Transverse colon (tissue), 4 donors: ENCODE data around the gene UPB1. TPM values are rescaled to one million over a fixed set of nuclear protein-coding genes. Genes with fewer than 3 reads are reported as not detected.

ENCODE experiments used
- DNase-seq: peaks from one replicate; pipeline ENCODE4 v3.0.0-alpha.2; 2019
- H3K27ac ChIP-seq, 4 donors: fragments of 200-600 bp; sonication (generic); 2 replicates each; pipeline ENCODE4 v1.5.1; 2016 to 2018; ENCODE audit warnings: inconsistent platforms in 4 of 4
- H3K27me3 ChIP-seq: fragments of 200-600 bp; sonication (generic); 2 replicates; pipeline ENCODE4 v1.5.1; 2017; ENCODE audit warnings: inconsistent platforms
- H3K36me3 ChIP-seq, 4 donors: fragments of 200-600 bp; sonication (generic); 2 replicates each; pipeline ENCODE4 v1.5.1; 2017 to 2019; ENCODE audit warnings: inconsistent platforms in 4 of 4
- H3K4me1 ChIP-seq, 4 donors: fragments of 200-600 bp; sonication (generic); 2 replicates each; pipeline ENCODE4 v1.5.1; 2017 to 2020; ENCODE audit warnings: inconsistent platforms in 4 of 4
- H3K4me3 ChIP-seq, 4 donors: fragments of 200-600 bp; sonication (generic); 1 replicate in 1 of 4; 2 replicates in 3 of 4; pipeline versions ENCODE4 v1.5.1 to v1.6.1; 2017 to 2019; ENCODE audit warnings: inconsistent platforms in 4 of 4
- H3K9me3 ChIP-seq, 2 donors: fragments of 200-600 bp; sonication (generic); 2 replicates each; pipeline ENCODE4 v1.5.1; 2017 to 2019; ENCODE audit warnings: inconsistent platforms in 2 of 2
- EP300 ChIP-seq: sonication (generic); formaldehyde crosslinking; IDR thresholded peaks from one replicate; pipeline ENCODE4 v1.6.1; 2017; ENCODE audit warnings: antibody characterized with exemption, low read depth
- POLR2A ChIP-seq: fragments of 450-650 bp; IDR thresholded peaks from one replicate; pipeline ENCODE4 v1.6.1; 2016; ENCODE audit warnings: antibody characterized with exemption, mild to moderate bottlenecking, moderate library complexity
- POLR2AphosphoS5 ChIP-seq, 3 donors: sonication (generic); formaldehyde crosslinking; IDR thresholded peaks; one replicate each; pipeline ENCODE4 v1.6.1; 2016; ENCODE audit warnings: antibody characterized with exemption in 3 of 3
- WGBS, 2 donors: methylation state at CpG; one replicate each; pipeline ENCODE4 v1.1.5; 2018; ENCODE audit warnings: low coverage in 1 of 2; 5-methylcytosine and 5-hydroxymethylcytosine counted together
- in situ Hi-C, 4 donors: fragments of 200-750 bp; cut with MboI; loops; one replicate each; pipeline versions ENCODE4 v1.15.0 to v1.15.1; 2017; ENCODE audit warnings: low sequenced_read_pairs in 3 of 4, low pct_ligation_motif_present in 1 of 4, low pct_unique_long_range_greater_than_20kb in 1 of 4
- intact Hi-C: fragments of 100-400 bp; cut with DNase I; formaldehyde crosslinking; loops from one replicate; pipeline ENCODE4 v1.15.1; 2023; ENCODE audit warnings: low total_unique reads
- total RNA-seq, 4 donors: library from RNA; depleted of rRNA; stranded (reverse); fragments of >200 nt; gene quantifications; one replicate each; pipeline ENCODE4 v1.1.0, GENCODE V29; 2016
- TF ChIP-seq, protein P1 (sequence below), 5 experiments: fragments of 200-600 bp in 3 of 5; fragments of 450-650 bp in 2 of 5; sonication (generic) in 3 of 5; IDR thresholded peaks; 1 replicate in 2 of 5; 2 replicates in 3 of 5; pipeline ENCODE4 v1.5.1; 2016 to 2017; ENCODE audit warnings: antibody characterized with exemption in 5 of 5, inconsistent platforms in 3 of 5, mild to moderate bottlenecking in 2 of 5, moderate library complexity in 1 of 5

The UPB1 gene
- total RNA-seq, 4 donors from 2014 or later = 0.32 TPM; not detected in 3

DNA sequence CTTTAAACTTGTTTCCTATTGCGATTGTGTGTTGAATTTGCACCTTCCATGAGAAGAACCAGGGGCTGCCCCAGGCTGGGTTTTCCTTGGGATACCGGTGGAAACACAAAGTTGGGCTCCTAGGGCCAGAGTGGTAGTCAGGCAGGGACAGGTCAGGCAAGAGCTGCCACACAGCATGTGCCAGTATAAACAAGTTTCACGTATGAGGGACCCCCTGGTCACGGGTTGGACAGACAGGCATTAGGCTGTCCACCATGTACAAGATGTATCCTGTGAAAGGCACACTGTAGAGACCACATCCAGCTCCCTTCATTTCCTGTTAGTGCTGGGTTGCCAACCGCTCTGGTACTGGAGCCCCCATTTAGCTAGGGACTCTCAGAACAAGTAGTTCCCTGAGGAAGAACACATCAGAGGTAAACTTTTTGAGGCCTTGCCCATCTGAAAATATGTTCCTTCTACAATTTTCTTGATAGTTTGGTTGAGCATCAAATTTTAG lies 8.8 kb downstream of the UPB1 start:
- TF ChIP-seq POLR2AphosphoS5 (IDR thresholded peaks at IDR 0.05) (no peak), POLR2A (no peak), EP300 (no peak)
- TF ChIP-seq, protein P1, sequence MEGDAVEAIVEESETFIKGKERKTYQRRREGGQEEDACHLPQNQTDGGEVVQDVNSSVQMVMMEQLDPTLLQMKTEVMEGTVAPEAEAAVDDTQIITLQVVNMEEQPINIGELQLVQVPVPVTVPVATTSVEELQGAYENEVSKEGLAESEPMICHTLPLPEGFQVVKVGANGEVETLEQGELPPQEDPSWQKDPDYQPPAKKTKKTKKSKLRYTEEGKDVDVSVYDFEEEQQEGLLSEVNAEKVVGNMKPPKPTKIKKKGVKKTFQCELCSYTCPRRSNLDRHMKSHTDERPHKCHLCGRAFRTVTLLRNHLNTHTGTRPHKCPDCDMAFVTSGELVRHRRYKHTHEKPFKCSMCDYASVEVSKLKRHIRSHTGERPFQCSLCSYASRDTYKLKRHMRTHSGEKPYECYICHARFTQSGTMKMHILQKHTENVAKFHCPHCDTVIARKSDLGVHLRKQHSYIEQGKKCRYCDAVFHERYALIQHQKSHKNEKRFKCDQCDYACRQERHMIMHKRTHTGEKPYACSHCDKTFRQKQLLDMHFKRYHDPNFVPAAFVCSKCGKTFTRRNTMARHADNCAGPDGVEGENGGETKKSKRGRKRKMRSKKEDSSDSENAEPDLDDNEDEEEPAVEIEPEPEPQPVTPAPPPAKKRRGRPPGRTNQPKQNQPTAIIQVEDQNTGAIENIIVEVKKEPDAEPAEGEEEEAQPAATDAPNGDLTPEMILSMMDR (IDR thresholded peaks at IDR 0.05) = no peak
- peaks cover 0 to 20% (median 14%) of the 10 kb centered on the region in 4 donors for H3K4me1 ChIP-seq
- intact Hi-C loops = loop anchor here (10.0 kb wide), 1 partner anchor 79 kb away; the partner anchor contains the start of gene ADORA2A
- 90 to 100% methylated on average over 2 to 5 of the region's 5 CpGs for WGBS, 2 donors
- no peaks in the 10 kb centered on the region for H3K9me3 ChIP-seq
- no peaks in the 10 kb centered on the region for H3K36me3 ChIP-seq
- no peak for DNase-seq
- H3K27ac ChIP-seq = no peak overlapping the region
- H3K4me3 ChIP-seq = no peak overlapping the region
- in situ Hi-C loops = loop anchor here in 1 of 4 donors (10.0 kb wide), 1 partner anchor 89 kb away; no protein-coding TSS in a partner anchor
- no peaks in the 10 kb centered on the region for H3K27me3 ChIP-seq

DNA sequence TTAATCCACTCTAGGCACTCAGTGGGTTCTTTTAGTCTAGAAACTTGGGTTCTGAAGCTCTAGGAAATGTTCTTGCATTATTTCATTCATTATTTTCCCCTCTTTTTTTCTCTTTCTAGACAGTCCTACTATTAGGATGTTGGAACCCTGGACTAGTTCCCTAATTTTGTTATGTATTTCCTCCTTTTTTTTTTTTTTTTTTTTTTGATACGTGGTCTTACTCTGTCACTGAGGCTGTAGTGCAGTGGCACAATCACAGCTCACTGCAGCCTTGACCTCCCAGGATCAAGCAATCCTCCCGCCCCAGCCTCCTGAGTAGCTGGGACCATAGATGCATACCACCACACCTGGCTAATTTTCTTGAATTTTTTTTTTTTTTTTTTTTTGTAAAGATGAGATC lies 9.4 kb downstream of the UPB1 start:
- DNase-seq = no peak
- Histone ChIP-seq H3K27ac (no peak overlapping the region), H3K9me3 (no peaks in the 10 kb centered on the region), H3K4me1 (peaks cover 0 to 20% (median 14%) of the 10 kb centered on the region in 4 donors), H3K27me3 (no peaks in the 10 kb centered on the region), H3K4me3 (no peak overlapping the region), H3K36me3 (no peaks in the 10 kb centered on the region)
- TF ChIP-seq, protein P1 (IDR thresholded peaks at IDR 0.05) = no peak
- TF ChIP-seq POLR2AphosphoS5 (IDR thresholded peaks at IDR 0.05) (no peak), POLR2A (no peak), EP300 (no peak)
- WGBS, 2 donors = 89% methylated on average over 2 of the region's 2 CpGs; no CpG with 5 or more reads in 1 of the 2 donors
- in situ Hi-C loops (loop anchor here in 1 of 4 donors (10.0 kb wide), 1 partner anchor 90 kb away; no protein-coding TSS in a partner anchor), intact Hi-C loops (loop anchor here (10.0 kb wide), 1 partner anchor 80 kb away; the partner anchor contains the start of gene ADORA2A)

DNA sequence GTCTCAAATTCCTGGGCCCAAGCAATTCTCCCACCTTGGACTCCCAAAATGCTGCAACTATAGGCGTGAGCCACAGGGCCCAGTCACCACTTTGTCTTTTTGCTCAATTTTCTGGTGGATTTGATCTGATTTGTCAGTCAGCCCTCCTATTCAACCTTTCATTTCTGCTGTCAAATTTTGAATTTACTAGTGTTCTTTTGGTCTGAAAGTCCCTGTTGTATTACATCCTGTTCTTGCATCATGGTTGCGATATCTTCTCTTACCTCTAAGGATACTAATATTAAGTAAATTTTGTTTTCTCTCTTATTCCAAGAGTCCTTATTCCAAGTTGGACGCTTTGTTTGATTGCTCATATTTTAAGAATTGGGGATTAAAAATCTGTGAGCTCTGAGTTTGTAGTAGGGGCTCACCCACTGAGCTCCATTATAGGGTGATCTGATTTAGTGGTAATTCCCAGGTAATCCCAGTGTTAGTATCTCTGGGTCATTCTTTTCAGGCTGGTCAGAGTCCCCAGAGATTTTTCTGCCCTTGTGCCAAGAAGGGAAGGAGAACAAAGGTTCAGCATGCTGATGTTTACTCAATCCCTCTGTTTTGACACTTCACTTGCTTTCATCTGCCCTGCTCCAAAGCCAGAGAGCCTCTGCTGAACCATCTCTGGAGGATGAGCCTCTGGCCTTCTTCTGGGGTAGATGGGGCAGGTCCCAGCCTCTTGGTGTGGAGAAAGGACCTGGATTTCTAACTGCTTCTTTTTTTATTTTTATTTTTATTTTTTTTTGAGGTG lies 10.0 kb downstream of the UPB1 start:
- Histone ChIP-seq H3K4me3 (no peak overlapping the region), H3K27me3 (no peaks in the 10 kb centered on the region), H3K9me3 (no peaks in the 10 kb centered on the region), H3K4me1 (peaks cover under 1 to 20% (median 15%) of the 10 kb centered on the region in 4 donors), H3K27ac (no peak overlapping the region), H3K36me3 (no peaks in the 10 kb centered on the region)
- intact Hi-C loops = loop anchor here (10.0 kb wide), 1 partner anchor 80 kb away; the partner anchor contains the start of gene ADORA2A
- TF ChIP-seq, protein P1 (IDR thresholded peaks at IDR 0.05) = no peak
- TF ChIP-seq POLR2A (no peak), EP300 (no peak), POLR2AphosphoS5 (IDR thresholded peaks at IDR 0.05) (no peak)
- 84 to 96% methylated on average over 3 of the region's 3 CpGs for WGBS, 2 donors
- in situ Hi-C loops = loop anchor here in 1 of 4 donors (10.0 kb wide), 1 partner anchor 90 kb away; no protein-coding TSS in a partner anchor
- DNase-seq = no peak

DNA sequence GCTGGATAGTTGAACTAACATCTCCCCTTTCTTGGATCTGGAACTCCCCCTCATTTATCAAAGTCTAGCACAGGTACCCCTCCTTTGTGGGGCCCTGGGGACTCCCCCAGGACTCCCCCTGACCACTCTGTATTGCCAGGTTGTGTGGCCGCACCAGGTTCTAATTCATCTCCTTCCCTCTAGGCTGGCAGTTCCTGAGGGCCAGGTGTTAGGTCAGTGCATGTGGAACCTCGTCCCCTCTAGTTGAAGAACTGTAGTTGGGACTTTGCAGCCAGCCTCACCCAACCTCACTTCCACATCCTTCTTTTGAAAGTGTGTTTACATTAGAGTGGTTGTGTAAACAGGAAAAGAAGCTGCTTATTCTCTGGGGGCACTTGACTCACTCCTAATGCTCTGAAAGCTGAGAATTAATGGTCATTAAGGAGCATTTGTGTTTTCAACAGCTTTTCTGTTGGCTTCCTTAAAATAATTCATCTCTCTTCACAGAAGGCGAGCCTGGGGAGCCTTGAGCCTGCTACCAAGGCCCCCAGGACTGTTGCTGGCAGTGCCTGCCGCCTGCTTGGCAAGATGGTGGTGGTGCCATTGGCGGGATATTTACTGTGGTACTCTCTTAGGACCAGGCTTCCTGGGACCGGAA lies 11.8 kb downstream of the UPB1 start:
- intact Hi-C loops (loop anchor here (10.0 kb wide), 1 partner anchor 82 kb away; the partner anchor contains the start of gene ADORA2A), in situ Hi-C loops (loop anchor here in 1 of 4 donors (10.0 kb wide), 1 partner anchor 92 kb away; no protein-coding TSS in a partner anchor)
- WGBS, 2 donors = 56% methylated on average over 6 of the region's 6 CpGs; no CpG with 5 or more reads in 1 of the 2 donors
- Histone ChIP-seq H3K36me3 (no peaks in the 10 kb centered on the region), H3K4me1 (peaks cover 4 to 37% (median 25%) of the 10 kb centered on the region in 4 donors), H3K9me3 (no peaks in the 10 kb centered on the region), H3K27me3 (no peaks in the 10 kb centered on the region), H3K4me3 (no peak overlapping the region), H3K27ac (peak overlapping the region in 1 of 4 donors; percentile 52)
- TF ChIP-seq POLR2A (no peak), POLR2AphosphoS5 (IDR thresholded peaks at IDR 0.05) (no peak), EP300 (no peak)
- TF ChIP-seq, protein P1 (IDR thresholded peaks at IDR 0.05) = no peak
- DNase-seq = no peak
